Endodermal cell (in vitro differentiated cells): Measurements from ENCODE around the gene ADCY2. TPM values are rescaled to one million over a fixed set of nuclear protein-coding genes. Genes with fewer than 3 reads are reported as not detected.

Experiments used
- DNase-seq: peaks from one replicate; pipeline ENCODE4 v3.0.0-alpha.2; 2017
- H3K27ac ChIP-seq: 2 replicates; pipeline ENCODE4 v1.5.1; 2013; ENCODE audit warnings: mild to moderate bottlenecking, low read depth, low read length, moderate library complexity
- H3K27me3 ChIP-seq: 2 replicates; pipeline ENCODE4 v1.6.1; 2013; ENCODE audit warnings: mild to moderate bottlenecking, low read length, moderate library complexity; ENCODE audit not compliant: insufficient read depth, control insufficient read depth, poor library complexity, severe bottlenecking
- H3K36me3 ChIP-seq: 2 replicates; pipeline ENCODE4 v1.7.0; 2013; ENCODE audit warnings: mild to moderate bottlenecking, low read length, moderate library complexity; ENCODE audit not compliant: control insufficient read depth, insufficient read depth
- H3K4me1 ChIP-seq: one replicate; pipeline ENCODE4 v1.7.0; 2013; ENCODE audit warnings: low read length; ENCODE audit not compliant: control insufficient read depth, insufficient read depth
- H3K4me3 ChIP-seq: 2 replicates; pipeline ENCODE4 v1.5.1; 2013; ENCODE audit warnings: mild to moderate bottlenecking, low read length, moderate library complexity
- H3K9ac ChIP-seq: 2 replicates; pipeline ENCODE4 v1.6.1; 2013; ENCODE audit warnings: mild to moderate bottlenecking, low read length, moderate library complexity; ENCODE audit not compliant: poor library complexity, severe bottlenecking; ENCODE audit errors: extremely low read depth
- H3K9me3 ChIP-seq: 2 replicates; pipeline ENCODE4 v1.6.1; 2013; ENCODE audit warnings: mild to moderate bottlenecking, low read length, moderate library complexity; ENCODE audit not compliant: control insufficient read depth
- H3K27ac Mint-ChIP-seq: 2 replicates; pipeline ENCODE4 v1.8.0; 2020; ENCODE audit warnings: mixed read lengths
- H3K27me3 Mint-ChIP-seq: 2 replicates; pipeline ENCODE4 v1.8.0; 2021; ENCODE audit warnings: mild to moderate bottlenecking, mixed read lengths; ENCODE audit not compliant: insufficient read depth
- H3K36me3 Mint-ChIP-seq: 2 replicates; pipeline ENCODE4 v1.8.0; 2020; ENCODE audit warnings: low read depth, mixed read lengths
- H3K4me1 Mint-ChIP-seq: 2 replicates; pipeline ENCODE4 v1.8.0; 2020; ENCODE audit warnings: mixed read lengths
- H3K4me3 Mint-ChIP-seq: 2 replicates; pipeline ENCODE4 v1.8.0; 2020; ENCODE audit warnings: mild to moderate bottlenecking, moderate library complexity, mixed read lengths
- H3K9me3 Mint-ChIP-seq: 2 replicates; pipeline ENCODE4 v1.8.0; 2020; ENCODE audit warnings: mild to moderate bottlenecking, mixed read lengths
- CTCF ChIP-seq: fragments of 200-600 bp; sonication (generic); conservative IDR thresholded peaks from 2 replicates; pipeline ENCODE4 v1.5.0; 2021; ENCODE audit warnings: antibody characterized with exemption, mild to moderate bottlenecking
- WGBS, 2 experiments: methylation state at CpG; one replicate each; pipeline versions ENCODE4 v1.1.5 to v1.1.7; 2013; ENCODE audit warnings: missing lambda C conversion rate in 2 of 2, mixed read lengths in 1 of 2; ENCODE audit not compliant: insufficient coverage in 1 of 2, insufficient read length in 1 of 2; 5-methylcytosine and 5-hydroxymethylcytosine counted together
- total RNA-seq, 2 donors: library from RNA; stranded (reverse); fragmentation: NEBNext Ultra II Directional in 1 of 2; extraction: Animal tissue kit (Norgen Biotek cat#: 25700) in 1 of 2; gene quantifications; 2 replicates in 1 of 2; 3 replicates in 1 of 2; pipeline ENCODE4 v1.2.1, GENCODE V29; 2021

The ADCY2 gene
- total RNA-seq, 2 donors from 2014 or later: 61.5 to 63.2 TPM

DNA sequence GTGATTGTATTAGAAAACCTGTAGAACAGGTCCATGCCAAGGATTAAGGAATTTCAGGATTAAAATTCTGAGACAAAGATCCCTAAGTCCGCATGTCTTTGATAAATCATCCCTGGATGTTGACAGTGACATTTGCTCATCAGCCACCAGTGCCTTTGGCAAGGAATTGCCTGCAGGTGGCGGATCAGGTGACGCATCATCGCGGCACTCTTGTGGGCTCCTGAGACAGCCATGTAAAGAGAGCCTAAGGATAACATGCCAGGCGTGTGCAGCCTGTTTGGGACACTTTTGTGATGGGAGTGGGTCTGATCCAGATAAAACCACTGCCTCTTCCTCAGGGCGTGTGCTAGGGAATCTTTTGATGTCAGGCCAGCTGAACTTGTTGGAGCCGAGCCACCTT, 40.6 kb downstream of the ADCY2 start:
- no peaks in the 10 kb centered on the region for H3K27me3 Mint-ChIP-seq
- Histone ChIP-seq H3K36me3 (peaks cover 25% of the 10 kb centered on the region), H3K4me1 (no peaks in the 10 kb centered on the region), H3K27ac (no peak overlapping the region), H3K9me3 (no peaks in the 10 kb centered on the region), H3K4me3 (no peak overlapping the region), H3K9ac (no peak overlapping the region), H3K27me3 (no peaks in the 10 kb centered on the region)
- H3K27ac Mint-ChIP-seq: no peak overlapping the region
- no peaks in the 10 kb centered on the region for H3K4me1 Mint-ChIP-seq
- peak; percentile 46 for TF ChIP-seq CTCF
- H3K9me3 Mint-ChIP-seq: peaks cover 1% of the 10 kb centered on the region
- peaks cover 28% of the 10 kb centered on the region for H3K36me3 Mint-ChIP-seq
- WGBS, 2 experiments: 92 to 97% methylated on average over 6 to 8 of the region's 8 CpGs
- H3K4me3 Mint-ChIP-seq: no peak overlapping the region
- no peak for DNase-seq

GRCh38 chr5:7437836-7438235, 41.9 kb downstream of the ADCY2 start:
- Histone ChIP-seq H3K27me3 (no peaks in the 10 kb centered on the region), H3K4me1 (no peaks in the 10 kb centered on the region), H3K9me3 (no peaks in the 10 kb centered on the region), H3K4me3 (no peak overlapping the region), H3K27ac (no peak overlapping the region), H3K36me3 (peaks cover 25% of the 10 kb centered on the region), H3K9ac (no peak overlapping the region)
- H3K9me3 Mint-ChIP-seq: peaks cover 1% of the 10 kb centered on the region
- WGBS, 2 experiments: 100% methylated on average over 1 of the region's 1 CpG
- peaks cover 29% of the 10 kb centered on the region for H3K36me3 Mint-ChIP-seq
- no peak overlapping the region for H3K27ac Mint-ChIP-seq
- DNase-seq: no peak
- H3K27me3 Mint-ChIP-seq: no peaks in the 10 kb centered on the region
- TF ChIP-seq CTCF: no peak
- H3K4me3 Mint-ChIP-seq: no peak overlapping the region
- H3K4me1 Mint-ChIP-seq: no peaks in the 10 kb centered on the region

DNA sequence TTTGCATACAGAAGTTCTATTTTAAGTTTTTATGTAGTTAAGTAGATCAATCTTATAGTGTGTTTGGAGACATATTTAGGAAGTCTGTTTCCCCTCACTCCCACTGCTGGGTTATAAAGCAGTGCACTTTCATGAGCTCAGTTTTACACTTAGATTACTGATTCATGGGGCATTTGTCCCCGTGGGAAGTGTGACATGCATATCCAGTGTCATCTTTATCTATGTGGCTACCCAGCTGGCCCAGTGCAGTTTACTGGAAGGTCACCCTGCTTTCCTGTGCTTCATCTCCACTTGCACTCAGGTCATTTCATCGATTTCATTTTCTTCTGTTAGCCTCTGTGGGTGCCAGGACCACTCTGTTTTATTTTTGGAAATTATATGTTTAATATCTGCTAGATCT, 49.1 kb downstream of the ADCY2 start:
- Histone ChIP-seq H3K4me1 (no peaks in the 10 kb centered on the region), H3K9me3 (no peaks in the 10 kb centered on the region), H3K9ac (no peak overlapping the region), H3K36me3 (no peaks in the 10 kb centered on the region), H3K27me3 (no peaks in the 10 kb centered on the region), H3K27ac (no peak overlapping the region), H3K4me3 (no peak overlapping the region)
- Mint-ChIP-seq H3K27ac (no peak overlapping the region), H3K4me3 (no peak overlapping the region), H3K9me3 (peaks cover 3% of the 10 kb centered on the region), H3K4me1 (peaks cover 6% of the 10 kb centered on the region), H3K36me3 (peaks cover 20% of the 10 kb centered on the region), H3K27me3 (no peaks in the 10 kb centered on the region)
- 86% methylated on average over 2 of the region's 2 CpGs; no CpG with 5 or more reads in 1 of the 2 experiments for WGBS, 2 experiments
- no peak for DNase-seq
- TF ChIP-seq CTCF: no peak
